Measurements from ENCODE around the gene PKHD1.

PKHD1 gene

GRCh38 chr6:52050051-52050405, 37.4 kb downstream of the PKHD1 start:
- DNase-seq (ENCODE audit: low spot score) = no peak
- no peak for TF ChIP-seq CTCF (IDR thresholded peaks at IDR 0.05; ENCODE audit: poor library complexity, severe bottlenecking)
- Histone ChIP-seq H3K27ac (ENCODE audit: poor library complexity, severe bottlenecking) (no peak overlapping the region), H3K27me3 (ENCODE audit: insufficient read depth, poor library complexity, severe bottlenecking) (peaks cover 25% of the 10 kb centered on the region), H3K4me1 (ENCODE audit: insufficient read depth, poor library complexity, severe bottlenecking) (no peaks in the 10 kb centered on the region), H3K4me3 (ENCODE audit: severe bottlenecking) (no peak overlapping the region), H3K9me3 (ENCODE audit: severe bottlenecking) (no peaks in the 10 kb centered on the region), H3K36me3 (ENCODE audit: low read depth) (no peaks in the 10 kb centered on the region)
- no peak for ATAC-seq (ENCODE audit: low read depth)

DNA sequence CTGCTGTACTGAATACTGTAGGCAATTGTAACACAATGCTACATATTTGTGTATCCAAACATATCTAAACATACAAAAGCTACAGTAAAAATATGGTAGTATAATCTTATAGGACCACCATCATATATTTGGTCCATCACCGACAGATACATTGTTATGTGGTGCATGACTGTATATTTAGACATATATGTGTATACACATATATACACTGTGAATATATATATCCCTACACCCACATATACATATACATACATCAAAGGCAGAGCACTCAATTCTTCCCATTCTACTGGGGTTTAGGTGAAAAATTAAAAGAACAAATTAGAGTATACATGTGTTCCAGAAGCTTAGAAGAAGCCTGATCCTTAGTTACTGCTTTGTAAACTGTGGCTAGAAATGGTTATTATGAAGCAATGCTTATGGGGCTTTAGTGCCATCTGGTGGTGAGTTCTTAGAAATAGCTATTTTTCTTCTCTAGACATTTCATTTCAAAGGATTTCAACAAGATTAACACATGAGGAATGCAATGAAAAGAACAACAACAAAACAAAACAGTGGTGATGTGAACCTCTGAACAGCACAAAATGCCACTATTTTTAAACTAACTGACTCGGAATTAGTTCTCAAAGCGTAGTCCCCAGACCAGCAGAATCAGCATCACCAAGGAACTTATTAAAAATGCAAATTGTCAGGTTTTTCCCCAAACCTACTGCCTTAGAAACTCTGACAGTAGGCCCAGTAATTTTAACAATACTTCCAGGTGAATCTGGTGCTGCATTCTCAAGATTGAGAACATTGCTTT, 38.0 kb downstream of the PKHD1 start:
- Histone ChIP-seq H3K36me3 (ENCODE audit: low read depth) (no peaks in the 10 kb centered on the region), H3K4me3 (ENCODE audit: severe bottlenecking) (no peak overlapping the region), H3K9me3 (ENCODE audit: severe bottlenecking) (no peaks in the 10 kb centered on the region), H3K4me1 (ENCODE audit: insufficient read depth, poor library complexity, severe bottlenecking) (no peaks in the 10 kb centered on the region), H3K27ac (ENCODE audit: poor library complexity, severe bottlenecking) (no peak overlapping the region), H3K27me3 (ENCODE audit: insufficient read depth, poor library complexity, severe bottlenecking) (peaks cover 26% of the 10 kb centered on the region)
- TF ChIP-seq CTCF (IDR thresholded peaks at IDR 0.05; ENCODE audit: poor library complexity, severe bottlenecking) = peak; percentile 83
- DNase-seq (ENCODE audit: low spot score) (no peak), ATAC-seq (ENCODE audit: low read depth) (peak; percentile 36; the same call in 1 of the 3 replicates)

- TF ChIP-seq CTCF (IDR thresholded peaks at IDR 0.05; ENCODE audit: poor library complexity, severe bottlenecking) = no peak
- Histone ChIP-seq H3K4me1 (ENCODE audit: insufficient read depth, poor library complexity, severe bottlenecking) (no peaks in the 10 kb centered on the region), H3K9me3 (ENCODE audit: severe bottlenecking) (no peaks in the 10 kb centered on the region), H3K4me3 (ENCODE audit: severe bottlenecking) (no peak overlapping the region), H3K27ac (ENCODE audit: poor library complexity, severe bottlenecking) (no peak overlapping the region), H3K27me3 (ENCODE audit: insufficient read depth, poor library complexity, severe bottlenecking) (peaks cover 25% of the 10 kb centered on the region), H3K36me3 (ENCODE audit: low read depth) (no peaks in the 10 kb centered on the region)
- DNase-seq (ENCODE audit: low spot score) (no peak), ATAC-seq (ENCODE audit: low read depth) (no peak)
Observed at GRCh38 chr6:52046456-52046855, 41.0 kb downstream of the PKHD1 start.

DNA sequence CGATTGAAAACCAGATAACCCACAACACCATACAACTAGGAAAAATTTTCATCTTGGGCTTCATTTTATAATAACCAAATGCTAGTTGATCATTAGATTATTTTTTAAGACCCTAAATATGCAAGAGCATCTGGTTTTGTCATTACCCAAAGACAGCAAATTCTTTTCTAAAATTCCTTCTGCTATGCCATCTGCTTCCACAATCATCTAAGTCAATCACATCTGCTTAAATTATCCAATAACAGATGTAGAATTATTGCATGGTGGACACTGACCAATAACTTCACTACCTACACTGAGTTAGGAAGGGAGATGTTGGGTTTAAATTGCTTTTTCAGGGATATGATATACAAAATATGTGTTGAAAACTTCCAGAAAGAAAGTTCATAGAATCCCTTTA, 41.9 kb downstream of the PKHD1 start:
- ATAC-seq (ENCODE audit: low read depth) (no peak), DNase-seq (ENCODE audit: low spot score) (no peak)
- no peak overlapping the region for H3K27ac ChIP-seq (ENCODE audit: poor library complexity, severe bottlenecking)
- no peaks in the 10 kb centered on the region for H3K36me3 ChIP-seq (ENCODE audit: low read depth)
- no peaks in the 10 kb centered on the region for H3K9me3 ChIP-seq (ENCODE audit: severe bottlenecking)
- H3K27me3 ChIP-seq (ENCODE audit: insufficient read depth, poor library complexity, severe bottlenecking) = peaks cover 16% of the 10 kb centered on the region
- no peaks in the 10 kb centered on the region for H3K4me1 ChIP-seq (ENCODE audit: insufficient read depth, poor library complexity, severe bottlenecking)
- no peak for TF ChIP-seq CTCF (IDR thresholded peaks at IDR 0.05; ENCODE audit: poor library complexity, severe bottlenecking)
- no peak overlapping the region for H3K4me3 ChIP-seq (ENCODE audit: severe bottlenecking)

- H3K27me3 ChIP-seq (ENCODE audit: insufficient read depth, poor library complexity, severe bottlenecking) = peaks cover 12% of the 10 kb centered on the region
- H3K36me3 ChIP-seq (ENCODE audit: low read depth) = no peaks in the 10 kb centered on the region
- TF ChIP-seq CTCF (IDR thresholded peaks at IDR 0.05; ENCODE audit: poor library complexity, severe bottlenecking) = no peak
- H3K9me3 ChIP-seq (ENCODE audit: severe bottlenecking) = no peaks in the 10 kb centered on the region
- H3K4me1 ChIP-seq (ENCODE audit: insufficient read depth, poor library complexity, severe bottlenecking) = no peaks in the 10 kb centered on the region
- DNase-seq (ENCODE audit: low spot score) (no peak), ATAC-seq (ENCODE audit: low read depth) (no peak)
- no peak overlapping the region for H3K27ac ChIP-seq (ENCODE audit: poor library complexity, severe bottlenecking)
- no peak overlapping the region for H3K4me3 ChIP-seq (ENCODE audit: severe bottlenecking)
Observed at GRCh38 chr6:52045033-52045432, 42.4 kb downstream of the PKHD1 start.
